Caco-2 (cell line): ENCODE measurements around the gene HDAC9. TPM values are rescaled to one million over a fixed set of nuclear protein-coding genes. Genes with fewer than 3 reads are reported as not detected.

Experiments used
- BruUV-seq: library from RNA; stranded (reverse); fragments of 400-500 nt; replicated peaks from 2 replicates; lab custom pipeline; 2021; lab: Mats Ljungman, UMichigan
- CTCF ChIA-PET: fragments of 300-600 bp; sonication (Branson Sonifier 250); formaldehyde crosslinking; loops from one replicate; lab custom pipeline; 2022; ENCODE audit warnings: antibody characterized with exemption; lab: Charles Lee
- POLR2A ChIA-PET: fragments of 300-600 bp; sonication (Branson Sonifier 250); formaldehyde crosslinking; loops from one replicate; lab custom pipeline; 2022; ENCODE audit warnings: antibody characterized with exemption; lab: Charles Lee
- DNase-seq, 2 experiments: peaks; one replicate each; pipeline versions ENCODE4 v3.0.0 to v3.0.0-alpha.2; 2020 to 2022
- H3K27me3 ChIP-seq: replicated peaks from 2 replicates; pipeline ENCODE4 v1.6.0; 2011; ENCODE audit warnings: low read length; ENCODE audit not compliant: control insufficient read depth, insufficient read depth
- H3K36me3 ChIP-seq: 2 replicates; pipeline ENCODE4 v1.5.1; 2011; ENCODE audit warnings: low read length; ENCODE audit not compliant: control insufficient read depth, insufficient read depth
- H3K4me1 ChIP-seq: fragments of 250-450 bp; sonication (Bioruptor Pico); 2 replicates; pipeline ENCODE4 v1.5.1; 2020; ENCODE audit warnings: mild to moderate bottlenecking
- H3K4me3 ChIP-seq: 2 replicates; pipeline ENCODE4 v1.5.1; 2011; ENCODE audit warnings: low read depth, mild to moderate bottlenecking, control low read depth, low read length
- H3K9me3 ChIP-seq: fragments of 250-450 bp; sonication (Bioruptor Pico); 2 replicates; pipeline ENCODE4 v1.5.1; 2020; ENCODE audit warnings: mild to moderate bottlenecking, moderate library complexity
- H3K27ac Mint-ChIP-seq: one replicate; pipeline ENCODE4 v1.8.0; 2022; ENCODE audit warnings: mixed read lengths; ENCODE audit not compliant: unreplicated experiment
- H3K27me3 Mint-ChIP-seq: one replicate; pipeline ENCODE4 v1.8.0; 2022; ENCODE audit warnings: mixed read lengths; ENCODE audit not compliant: insufficient read depth, unreplicated experiment
- H3K36me3 Mint-ChIP-seq: one replicate; pipeline ENCODE4 v1.8.0; 2022; ENCODE audit warnings: mild to moderate bottlenecking, mixed read lengths; ENCODE audit not compliant: insufficient read depth, unreplicated experiment
- H3K4me1 Mint-ChIP-seq: one replicate; pipeline ENCODE4 v1.8.0; 2022; ENCODE audit warnings: low read depth, mixed read lengths; ENCODE audit not compliant: unreplicated experiment
- H3K4me3 Mint-ChIP-seq: one replicate; pipeline ENCODE4 v1.8.0; 2022; ENCODE audit warnings: mild to moderate bottlenecking, moderate library complexity, mixed read lengths; ENCODE audit not compliant: unreplicated experiment
- H3K9me3 Mint-ChIP-seq: one replicate; pipeline ENCODE4 v1.8.0; 2022; ENCODE audit warnings: mixed read lengths; ENCODE audit not compliant: unreplicated experiment
- CTCF ChIP-seq, 2 experiments: fragments of 200-600 bp in 1 of 2; IDR thresholded peaks; 1 replicate in 1 of 2; 2 replicates in 1 of 2; pipeline versions ENCODE4 v1.5.1 to v1.8.0; 2011 to 2022; ENCODE audit warnings: antibody characterized with exemption in 1 of 2, control low read depth in 1 of 2, inconsistent platforms in 1 of 2, low read depth in 1 of 2, low read length in 1 of 2, mild to moderate bottlenecking in 1 of 2, moderate library complexity in 1 of 2; ENCODE audit not compliant: insufficient read depth in 1 of 2, severe bottlenecking in 1 of 2, unreplicated experiment in 1 of 2
- intact Hi-C: fragments of 100-400 bp; cut with micrococcal nuclease; formaldehyde crosslinking; loops from one replicate; pipeline ENCODE4 v1.10.0; 2022; ENCODE audit not compliant: unreplicated experiment
- total RNA-seq: library from RNA; stranded (reverse); gene quantifications from 2 replicates; pipeline ENCODE4 v1.2.3, GENCODE V29; 2022

The HDAC9 gene
- total RNA-seq, 1 experiment from 2014 or later, result 0.27 TPM

- H3K4me1 Mint-ChIP-seq, result no peaks in the 10 kb centered on the region
- Histone ChIP-seq H3K36me3 (no peaks in the 10 kb centered on the region), H3K4me1 (no peaks in the 10 kb centered on the region), H3K4me3 (no peak overlapping the region), H3K9me3 (no peaks in the 10 kb centered on the region), H3K27me3 (no peaks in the 10 kb centered on the region)
- H3K27me3 Mint-ChIP-seq, result no peaks in the 10 kb centered on the region
- no peaks in the 10 kb centered on the region for H3K36me3 Mint-ChIP-seq
- POLR2A ChIA-PET, result no interaction called here
- no TSS peak for BruUV-seq
- H3K9me3 Mint-ChIP-seq, result no peaks in the 10 kb centered on the region
- no peak for DNase-seq
- intact Hi-C loops, result no loop called here
- no peak for TF ChIP-seq CTCF (IDR thresholded peaks at IDR 0.05; ENCODE audit: insufficient read depth in 1 of 2, low read depth in 1 of 2, low read length in 1 of 2, severe bottlenecking in 1 of 2, unreplicated experiment in 1 of 2)
- no peak overlapping the region for H3K4me3 Mint-ChIP-seq
- CTCF ChIA-PET, result no interaction called here
- no peak overlapping the region for H3K27ac Mint-ChIP-seq
These were observed 131.2 kb downstream of the HDAC9 start for GRCh38 chr7:18626717-18627116.

- POLR2A ChIA-PET, result no interaction called here
- H3K27ac Mint-ChIP-seq, result no peak overlapping the region
- no peak for DNase-seq
- H3K27me3 Mint-ChIP-seq, result no peaks in the 10 kb centered on the region
- intact Hi-C loops, result no loop called here
- Histone ChIP-seq H3K4me3 (no peak overlapping the region), H3K36me3 (no peaks in the 10 kb centered on the region), H3K9me3 (no peaks in the 10 kb centered on the region), H3K27me3 (no peaks in the 10 kb centered on the region), H3K4me1 (no peaks in the 10 kb centered on the region)
- no peaks in the 10 kb centered on the region for H3K36me3 Mint-ChIP-seq
- no peak overlapping the region for H3K4me3 Mint-ChIP-seq
- BruUV-seq, result no TSS peak
- CTCF ChIA-PET, result no interaction called here
- no peaks in the 10 kb centered on the region for H3K9me3 Mint-ChIP-seq
- TF ChIP-seq CTCF (IDR thresholded peaks at IDR 0.05; ENCODE audit: insufficient read depth in 1 of 2, low read depth in 1 of 2, low read length in 1 of 2, severe bottlenecking in 1 of 2, unreplicated experiment in 1 of 2), result no peak
- no peaks in the 10 kb centered on the region for H3K4me1 Mint-ChIP-seq
These were observed 142.0 kb downstream of the HDAC9 start for GRCh38 chr7:18637516-18637915.

GRCh38 chr7:18638594-18639452, 143.3 kb downstream of the HDAC9 start:
- Mint-ChIP-seq H3K9me3 (no peaks in the 10 kb centered on the region), H3K36me3 (no peaks in the 10 kb centered on the region), H3K4me1 (no peaks in the 10 kb centered on the region), H3K27me3 (no peaks in the 10 kb centered on the region), H3K4me3 (no peak overlapping the region), H3K27ac (no peak overlapping the region)
- BruUV-seq, result no TSS peak
- intact Hi-C loops, result no loop called here
- no peak for DNase-seq
- no peak overlapping the region for H3K4me3 ChIP-seq
- ChIA-PET CTCF (no interaction called here), POLR2A (no interaction called here)
- no peaks in the 10 kb centered on the region for H3K9me3 ChIP-seq
- H3K27me3 ChIP-seq, result no peaks in the 10 kb centered on the region
- H3K36me3 ChIP-seq, result no peaks in the 10 kb centered on the region
- no peaks in the 10 kb centered on the region for H3K4me1 ChIP-seq
- TF ChIP-seq CTCF (IDR thresholded peaks at IDR 0.05; ENCODE audit: insufficient read depth in 1 of 2, low read depth in 1 of 2, low read length in 1 of 2, severe bottlenecking in 1 of 2, unreplicated experiment in 1 of 2), result no peak
